Upper lobe of right lung (tissue), 1 donor: ENCODE measurements around the gene KRTAP9-2. TPM values are rescaled to one million over a fixed set of nuclear protein-coding genes. Genes with fewer than 3 reads are reported as not detected.
"Not testable (repeated sequence)": the region's sequence is repeated elsewhere in the genome, so short reads cannot be mapped to it uniquely, and the experiment has no call there.

Experiments used
- ATAC-seq: fragments of 200-7000 bp; cut with Tn5 transposase; one replicate; pipeline ENCODE4 v1.9.1; 2020; ENCODE audit warnings: mild to moderate bottlenecking, moderate library complexity
- DNase-seq: peaks from one replicate; pipeline ENCODE4 v3.0.0-alpha.2; 2020
- H3K27ac ChIP-seq: fragments of 200-600 bp; one replicate; pipeline ENCODE4 v1.8.0; 2022
- H3K27me3 ChIP-seq: fragments of 200-600 bp; one replicate; pipeline ENCODE4 v1.8.0; 2022; ENCODE audit warnings: mild to moderate bottlenecking
- H3K36me3 ChIP-seq: fragments of 200-600 bp; one replicate; pipeline ENCODE4 v1.8.0; 2022
- H3K4me1 ChIP-seq: fragments of 200-600 bp; one replicate; pipeline ENCODE4 v1.8.0; 2022
- H3K4me3 ChIP-seq: fragments of 200-600 bp; one replicate; pipeline ENCODE4 v1.8.0; 2022; ENCODE audit warnings: mild to moderate bottlenecking
- H3K9me3 ChIP-seq: fragments of 200-600 bp; one replicate; pipeline ENCODE4 v1.8.0; 2022
- intact Hi-C: fragments of 100-400 bp; cut with DNase I; formaldehyde crosslinking; loops from one replicate; pipeline ENCODE4 v1.11.0; 2022
- long read RNA-seq: library from polyadenylated mRNA; unstranded; transcript quantifications from one replicate; pipeline ENCODE4 v2.0.0, GENCODE V29; 2021
- total RNA-seq: library from RNA; stranded (reverse); fragmentation: NEBNext Ultra II Directional; extraction: Animal tissue kit (Norgen Biotek cat#: 25700); gene quantifications from one replicate; pipeline ENCODE4 v1.2.1, GENCODE V29; 2021
- TF ChIP-seq, protein P1 (sequence below): fragments of 200-600 bp; IDR thresholded peaks from one replicate; pipeline ENCODE4 v1.8.0; 2022; ENCODE audit warnings: antibody characterized with exemption
- donor health status: DM: no; HTN: yes; CAD: no; lungs with severe emphysema.

KRTAP9-2 gene, protein sequence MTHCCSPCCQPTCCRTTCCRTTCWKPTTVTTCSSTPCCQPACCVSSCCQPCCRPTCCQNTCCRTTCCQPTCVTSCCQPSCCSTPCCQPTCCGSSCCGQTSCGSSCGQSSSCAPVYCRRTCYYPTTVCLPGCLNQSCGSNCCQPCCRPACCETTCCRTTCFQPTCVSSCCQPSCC
- total RNA-seq: not detected
- long read RNA-seq: 0 reads

DNA sequence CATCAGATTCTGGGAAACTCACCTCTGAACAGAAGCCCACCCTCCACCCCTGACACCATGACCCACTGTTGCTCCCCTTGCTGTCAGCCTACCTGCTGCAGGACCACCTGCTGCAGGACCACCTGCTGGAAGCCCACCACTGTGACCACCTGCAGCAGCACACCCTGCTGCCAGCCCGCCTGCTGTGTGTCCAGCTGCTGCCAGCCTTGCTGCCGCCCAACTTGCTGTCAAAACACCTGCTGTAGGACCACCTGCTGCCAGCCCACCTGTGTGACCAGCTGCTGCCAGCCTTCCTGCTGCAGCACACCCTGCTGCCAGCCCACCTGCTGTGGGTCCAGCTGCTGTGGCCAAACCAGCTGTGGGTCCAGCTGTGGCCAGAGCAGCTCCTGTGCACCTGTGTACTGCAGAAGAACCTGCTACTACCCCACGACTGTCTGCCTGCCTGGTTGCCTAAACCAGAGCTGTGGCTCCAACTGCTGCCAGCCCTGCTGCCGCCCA lies at the start of gene KRTAP9-2:
KRTAP9-2 (plus strand) TSS at position 51 of the 498 bp plus-strand sequence; CDS start at position 58, 7 bp downstream.
- H3K36me3 ChIP-seq, H3K9me3 ChIP-seq, H3K4me3 ChIP-seq, ATAC-seq, H3K27me3 ChIP-seq, H3K27ac ChIP-seq, intact Hi-C loops, H3K4me1 ChIP-seq, DNase-seq: not testable (repeated sequence)

DNA sequence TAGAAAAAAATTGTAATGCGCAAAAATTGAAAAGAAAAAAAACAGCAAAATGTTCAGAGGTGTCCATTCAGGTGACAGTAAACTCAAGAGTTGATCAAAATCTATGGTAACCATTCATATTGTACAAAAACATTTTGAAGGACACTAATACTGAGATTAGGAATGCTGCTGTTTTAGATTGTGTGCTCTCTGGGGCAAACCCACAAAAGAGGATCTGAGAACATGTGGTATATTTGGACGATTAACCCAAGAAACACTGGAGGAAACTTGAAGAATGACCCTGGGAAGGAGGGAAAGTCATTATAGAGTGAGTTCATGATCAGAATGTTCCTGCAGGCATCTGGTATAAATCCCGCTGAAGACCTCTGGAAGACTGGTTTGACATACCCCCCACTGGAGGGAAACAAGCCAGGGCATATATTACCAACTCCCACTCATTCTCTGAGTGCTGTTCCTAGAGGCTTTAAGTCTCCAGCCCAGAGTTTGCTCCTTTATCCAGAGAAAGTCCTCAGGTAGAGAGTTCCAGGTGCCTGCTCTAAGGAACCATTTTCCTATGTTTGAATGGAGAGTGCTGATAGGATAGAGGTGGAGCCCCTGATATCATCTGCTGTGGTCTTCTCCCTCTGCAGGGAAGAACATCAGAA lies 49.6 kb upstream of the KRTAP9-2 start:
- H3K4me3 ChIP-seq: no peak overlapping the region
- H3K4me1 ChIP-seq: no peaks in the 10 kb centered on the region
- H3K27me3 ChIP-seq: no peaks in the 10 kb centered on the region
- ATAC-seq: no peak
- TF ChIP-seq, protein P1, sequence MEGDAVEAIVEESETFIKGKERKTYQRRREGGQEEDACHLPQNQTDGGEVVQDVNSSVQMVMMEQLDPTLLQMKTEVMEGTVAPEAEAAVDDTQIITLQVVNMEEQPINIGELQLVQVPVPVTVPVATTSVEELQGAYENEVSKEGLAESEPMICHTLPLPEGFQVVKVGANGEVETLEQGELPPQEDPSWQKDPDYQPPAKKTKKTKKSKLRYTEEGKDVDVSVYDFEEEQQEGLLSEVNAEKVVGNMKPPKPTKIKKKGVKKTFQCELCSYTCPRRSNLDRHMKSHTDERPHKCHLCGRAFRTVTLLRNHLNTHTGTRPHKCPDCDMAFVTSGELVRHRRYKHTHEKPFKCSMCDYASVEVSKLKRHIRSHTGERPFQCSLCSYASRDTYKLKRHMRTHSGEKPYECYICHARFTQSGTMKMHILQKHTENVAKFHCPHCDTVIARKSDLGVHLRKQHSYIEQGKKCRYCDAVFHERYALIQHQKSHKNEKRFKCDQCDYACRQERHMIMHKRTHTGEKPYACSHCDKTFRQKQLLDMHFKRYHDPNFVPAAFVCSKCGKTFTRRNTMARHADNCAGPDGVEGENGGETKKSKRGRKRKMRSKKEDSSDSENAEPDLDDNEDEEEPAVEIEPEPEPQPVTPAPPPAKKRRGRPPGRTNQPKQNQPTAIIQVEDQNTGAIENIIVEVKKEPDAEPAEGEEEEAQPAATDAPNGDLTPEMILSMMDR: no peak
- H3K36me3 ChIP-seq: no peaks in the 10 kb centered on the region
- H3K9me3 ChIP-seq: no peaks in the 10 kb centered on the region
- intact Hi-C loops: no loop called here
- no peak overlapping the region for H3K27ac ChIP-seq
- DNase-seq: no peak

DNA sequence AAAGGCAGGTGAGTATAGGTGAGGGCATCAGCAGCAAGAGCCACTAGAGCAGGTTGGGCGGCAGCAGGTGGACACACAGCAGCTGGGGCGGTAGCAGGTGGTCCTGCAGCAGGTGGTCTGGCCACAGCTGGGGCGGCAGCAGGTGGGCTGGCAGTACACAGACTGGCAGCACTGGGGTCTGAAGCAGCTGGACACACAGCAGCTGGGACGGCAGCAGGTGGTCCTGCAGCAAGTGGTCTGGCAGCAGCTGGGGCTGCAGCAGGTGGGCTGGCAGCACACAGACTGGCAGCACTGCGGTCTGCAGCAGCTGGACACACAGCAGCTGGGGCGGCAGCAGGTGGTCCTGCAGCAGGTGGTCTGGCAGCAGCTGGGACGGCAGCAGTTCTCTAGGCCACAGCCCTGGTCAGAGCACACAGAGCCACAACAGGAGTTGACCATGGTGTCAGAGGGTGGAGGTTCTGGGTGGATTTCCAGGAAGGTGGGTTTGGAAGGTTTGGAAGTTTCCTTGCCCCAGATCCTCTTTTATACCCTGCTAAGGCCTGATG lies 48.6 kb upstream of the KRTAP9-2 start, which contains the start of gene KRTAP4-2:
KRTAP4-2 (minus strand) TSS at position 495 of the 545 bp plus-strand sequence; CDS start at position 438, 57 bp downstream.
- DNase-seq (no peak), ATAC-seq (no peak)
- TF ChIP-seq, protein P1: no peak
- H3K36me3 ChIP-seq: no peaks in the 10 kb centered on the region
- no peaks in the 10 kb centered on the region for H3K27me3 ChIP-seq
- no peaks in the 10 kb centered on the region for H3K4me1 ChIP-seq
- H3K9me3 ChIP-seq: no peaks in the 10 kb centered on the region
- no peak within 1 kb of the TSS for H3K4me3 ChIP-seq
- no peak within 1 kb of the TSS for H3K27ac ChIP-seq
- intact Hi-C loops: no loop called here

DNA sequence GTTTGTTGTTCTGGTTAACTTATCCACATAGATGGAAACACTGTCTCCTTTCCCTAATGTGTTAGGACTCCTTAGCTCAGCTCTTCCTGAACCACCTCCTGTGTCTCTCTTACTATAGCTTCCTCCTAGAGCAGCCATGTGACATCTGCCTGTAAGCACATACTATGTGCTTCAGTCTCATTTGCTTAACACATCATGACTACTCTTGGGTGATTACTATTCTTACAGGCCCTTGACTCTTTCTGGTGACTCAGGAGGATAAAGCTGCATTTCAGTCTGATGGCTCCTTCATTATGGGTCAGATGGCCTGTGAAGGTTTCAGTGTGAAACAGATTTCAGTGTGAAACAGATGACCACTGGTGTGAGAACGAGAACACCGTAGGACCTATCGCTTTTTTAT lies 48.1 kb upstream of the KRTAP9-2 start:
- Histone ChIP-seq H3K4me1 (no peaks in the 10 kb centered on the region), H3K36me3 (no peaks in the 10 kb centered on the region), H3K27ac (no peak overlapping the region), H3K9me3 (no peaks in the 10 kb centered on the region), H3K4me3 (no peak overlapping the region), H3K27me3 (no peaks in the 10 kb centered on the region)
- TF ChIP-seq, protein P1: no peak
- ATAC-seq (no peak), DNase-seq (no peak)
- intact Hi-C loops: no loop called here

DNA sequence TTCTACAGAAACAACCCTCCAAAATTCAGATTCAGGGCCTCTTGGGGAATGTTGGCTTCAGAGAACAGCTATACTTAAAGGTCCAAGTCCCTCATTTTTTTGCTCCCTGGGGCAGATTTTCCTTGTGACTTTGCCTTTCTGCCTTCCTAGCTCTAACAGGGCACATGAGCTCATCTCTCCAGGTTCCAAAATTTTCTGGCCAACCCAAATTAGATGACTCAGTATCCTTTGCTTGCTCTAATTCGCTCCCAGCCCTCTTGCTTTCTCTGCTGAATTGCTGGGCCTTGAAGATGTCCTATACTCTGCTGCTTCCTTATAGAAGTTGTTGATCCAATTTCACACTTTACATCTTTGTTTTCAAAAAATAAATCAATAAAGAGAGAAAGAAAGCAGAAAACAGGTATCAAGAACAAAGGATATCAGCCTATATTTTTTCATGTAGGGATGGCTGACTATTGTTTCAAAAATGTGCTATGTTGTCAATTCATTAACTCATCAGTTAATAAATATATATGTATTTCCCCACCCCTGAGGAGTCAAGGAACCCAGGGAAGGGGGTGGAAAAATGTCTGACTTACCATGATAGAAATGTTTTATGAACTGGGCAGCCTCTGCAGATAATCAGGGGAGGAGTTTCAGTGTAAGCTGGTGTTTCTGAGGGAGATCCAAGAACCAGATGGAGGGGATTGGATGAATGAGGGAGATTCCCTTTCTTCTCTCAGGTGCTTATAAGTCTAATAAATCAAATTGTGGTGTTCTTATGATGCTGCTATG lies 47.4 kb upstream of the KRTAP9-2 start:
- no peak for DNase-seq
- no peak overlapping the region for H3K27ac ChIP-seq
- H3K4me3 ChIP-seq: no peak overlapping the region
- TF ChIP-seq, protein P1: no peak
- no peak for ATAC-seq
- intact Hi-C loops: no loop called here
- H3K4me1 ChIP-seq: no peaks in the 10 kb centered on the region
- H3K27me3 ChIP-seq: no peaks in the 10 kb centered on the region
- H3K9me3 ChIP-seq: no peaks in the 10 kb centered on the region
- H3K36me3 ChIP-seq: no peaks in the 10 kb centered on the region
